A673 (cell line): ENCODE data around the gene KCNC1.

Experiments
- EZH2 ChIP-seq: fragments of 200-600 bp; sonication (generic); IDR thresholded peaks from 2 replicates; pipeline ENCODE4 v1.6.1; 2017; ENCODE audit warnings: borderline replicate concordance, low read depth, mild to moderate bottlenecking, mixed read lengths, antibody characterized with exemption, low read length; ENCODE audit not compliant: poor library complexity, severe bottlenecking
- TF ChIP-seq, protein P1 (sequence below): fragments of 300-800, 200-600 bp; sonication (generic); conservative IDR thresholded peaks from 2 replicates; pipeline ENCODE4 v1.5.1; 2017; ENCODE audit warnings: low read depth, mild to moderate bottlenecking, antibody characterized with exemption, low read length, moderate library complexity, mixed read lengths

- TF ChIP-seq, protein P1, sequence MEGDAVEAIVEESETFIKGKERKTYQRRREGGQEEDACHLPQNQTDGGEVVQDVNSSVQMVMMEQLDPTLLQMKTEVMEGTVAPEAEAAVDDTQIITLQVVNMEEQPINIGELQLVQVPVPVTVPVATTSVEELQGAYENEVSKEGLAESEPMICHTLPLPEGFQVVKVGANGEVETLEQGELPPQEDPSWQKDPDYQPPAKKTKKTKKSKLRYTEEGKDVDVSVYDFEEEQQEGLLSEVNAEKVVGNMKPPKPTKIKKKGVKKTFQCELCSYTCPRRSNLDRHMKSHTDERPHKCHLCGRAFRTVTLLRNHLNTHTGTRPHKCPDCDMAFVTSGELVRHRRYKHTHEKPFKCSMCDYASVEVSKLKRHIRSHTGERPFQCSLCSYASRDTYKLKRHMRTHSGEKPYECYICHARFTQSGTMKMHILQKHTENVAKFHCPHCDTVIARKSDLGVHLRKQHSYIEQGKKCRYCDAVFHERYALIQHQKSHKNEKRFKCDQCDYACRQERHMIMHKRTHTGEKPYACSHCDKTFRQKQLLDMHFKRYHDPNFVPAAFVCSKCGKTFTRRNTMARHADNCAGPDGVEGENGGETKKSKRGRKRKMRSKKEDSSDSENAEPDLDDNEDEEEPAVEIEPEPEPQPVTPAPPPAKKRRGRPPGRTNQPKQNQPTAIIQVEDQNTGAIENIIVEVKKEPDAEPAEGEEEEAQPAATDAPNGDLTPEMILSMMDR, result no peak
- no peak for TF ChIP-seq EZH2
These were observed 45.4 kb downstream of the KCNC1 start for GRCh38 chr11:17779861-17780594.
